CD4-positive, alpha-beta T cell treated with Interleukin-12 subunit alpha and Interleukin-12 subunit beta, for 1 hour (primary cell): ENCODE results near the gene CAMK2G.
"Not testable (repeated sequence)": the region's sequence is repeated elsewhere in the genome, so short reads cannot be mapped to it uniquely, and the experiment has no call there.

Experiments
- DNase-seq: peaks from one replicate; pipeline ENCODE4 v3.0.0-alpha.2; 2020

Gene CAMK2G

DNA sequence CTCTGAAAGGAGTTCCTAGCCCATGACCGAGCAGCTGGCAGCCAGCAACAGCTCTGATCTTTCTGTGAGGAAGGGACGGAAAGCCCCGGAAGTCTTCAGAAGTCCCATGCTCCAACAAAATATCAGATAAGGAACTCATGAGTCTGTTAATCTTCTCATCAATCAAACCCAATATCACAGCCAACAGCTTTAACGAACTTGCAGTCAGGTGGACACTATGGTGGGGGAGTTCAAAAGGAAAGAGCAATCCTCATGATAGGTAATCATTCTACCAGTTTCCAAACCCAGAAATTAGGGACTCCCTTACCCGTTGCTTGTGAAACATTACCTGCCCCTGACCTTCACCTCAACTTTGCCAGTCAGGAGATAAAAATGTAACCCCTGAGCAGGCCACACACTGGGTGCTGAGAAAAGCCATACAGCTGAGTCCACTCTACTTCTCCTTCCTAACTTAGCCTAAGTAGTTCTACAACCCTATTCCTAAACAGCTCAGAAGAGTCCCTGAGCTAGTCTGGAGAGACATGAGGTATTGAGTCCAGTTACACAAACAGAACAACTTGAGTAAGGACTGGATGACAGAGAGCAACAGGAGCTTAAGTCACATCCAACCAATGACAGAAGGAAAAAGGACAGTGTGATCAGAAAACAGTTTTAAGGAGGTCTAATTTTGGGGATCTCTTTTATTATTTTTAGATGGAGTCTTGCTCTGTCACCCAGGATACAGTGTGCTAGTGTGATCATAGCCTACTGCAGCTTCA lies 65.1 kb downstream of the CAMK2G start:
- DNase-seq = no peak

DNA sequence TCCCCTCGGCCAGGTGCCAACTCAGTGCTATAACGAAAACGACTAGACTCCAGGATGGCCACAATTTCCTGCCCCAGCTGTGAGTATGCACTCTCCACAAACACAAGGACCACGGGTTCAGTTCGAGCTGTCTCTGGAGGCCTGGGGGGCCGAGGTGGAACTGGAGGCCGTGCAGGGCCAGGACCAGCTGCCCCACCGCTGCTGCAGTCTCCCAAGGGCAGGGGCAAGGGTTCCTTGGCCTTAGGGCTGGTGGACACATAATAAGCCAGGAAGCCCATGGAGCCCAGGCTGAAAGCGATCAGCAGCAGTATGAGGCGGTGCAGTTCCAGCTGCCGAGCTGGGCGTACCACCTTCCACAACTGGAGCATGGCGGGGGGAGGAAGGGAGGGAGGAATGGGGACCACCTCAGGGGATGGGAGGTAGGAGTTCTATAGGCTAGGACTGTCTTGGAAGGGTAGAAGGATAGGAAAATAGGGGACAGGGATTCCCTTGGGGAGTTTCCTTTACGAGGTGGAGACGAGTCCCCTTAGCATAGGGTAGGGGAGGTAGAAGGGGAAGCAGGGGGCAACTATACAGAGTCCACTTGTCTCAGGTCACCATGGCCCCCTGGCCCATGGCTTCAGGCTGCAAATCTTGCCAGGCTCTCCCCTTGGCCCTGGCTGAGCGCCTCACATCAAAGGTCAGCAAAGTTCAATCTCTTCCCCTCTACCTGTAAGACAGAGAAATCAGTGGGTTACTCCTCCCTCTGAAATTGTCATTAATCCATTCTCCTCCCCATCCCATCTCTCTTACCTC lies 66.1 kb downstream of the CAMK2G start:
- DNase-seq = no peak

DNA sequence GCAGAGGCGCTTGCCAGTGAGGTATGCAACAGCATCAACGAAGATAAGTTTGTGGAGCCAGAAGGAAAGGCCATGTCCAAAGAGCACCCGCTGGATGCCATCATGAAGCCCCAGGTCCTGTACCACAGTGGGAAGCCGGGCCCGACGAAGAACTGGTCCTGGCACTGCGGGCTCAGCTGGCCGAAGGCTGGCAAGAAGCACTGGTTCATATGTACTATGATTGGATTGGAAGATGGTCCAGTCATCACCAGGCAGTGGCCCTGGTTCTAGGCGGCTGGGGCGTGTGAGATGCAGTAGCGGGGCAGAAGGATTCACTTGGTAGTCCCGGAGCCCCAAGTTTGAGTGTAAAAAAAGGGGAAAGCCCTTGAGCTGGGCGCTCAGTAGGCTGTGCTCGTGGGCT lies 66.9 kb downstream of the CAMK2G start:
- no peak for DNase-seq

- no peak for DNase-seq
These were observed 68.0 kb downstream of the CAMK2G start for GRCh38 chr10:73806176-73806950.

DNA sequence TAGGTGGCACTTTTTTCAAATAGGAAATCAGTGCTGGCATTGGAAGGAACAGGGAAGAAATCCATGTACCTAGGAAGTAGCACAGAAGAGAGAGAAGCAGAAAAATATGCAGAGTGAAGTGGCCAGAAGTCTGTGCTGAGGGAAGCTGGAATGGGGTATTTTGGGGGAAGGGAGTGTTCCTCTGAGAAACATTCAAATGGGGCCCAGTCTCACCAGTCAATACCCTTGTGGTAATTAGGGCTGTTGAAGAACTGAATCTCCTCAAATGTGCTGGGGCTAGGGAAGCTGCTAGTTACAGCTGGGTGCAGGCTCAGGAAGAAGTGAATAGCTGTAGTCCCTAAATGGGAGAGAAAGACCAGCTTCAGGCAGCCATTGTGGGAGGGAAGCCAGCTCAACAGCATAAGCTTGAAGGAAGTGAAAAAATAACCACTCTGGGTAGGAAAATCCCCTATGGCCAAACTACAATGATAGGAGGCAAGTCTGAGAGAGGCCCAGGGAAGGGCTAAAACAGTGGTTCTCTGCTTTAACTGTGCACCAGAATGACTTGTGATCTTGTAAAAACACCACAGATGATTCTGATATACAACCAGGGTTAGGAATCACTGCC lies 70.6 kb downstream of the CAMK2G start:
- no peak for DNase-seq

DNA sequence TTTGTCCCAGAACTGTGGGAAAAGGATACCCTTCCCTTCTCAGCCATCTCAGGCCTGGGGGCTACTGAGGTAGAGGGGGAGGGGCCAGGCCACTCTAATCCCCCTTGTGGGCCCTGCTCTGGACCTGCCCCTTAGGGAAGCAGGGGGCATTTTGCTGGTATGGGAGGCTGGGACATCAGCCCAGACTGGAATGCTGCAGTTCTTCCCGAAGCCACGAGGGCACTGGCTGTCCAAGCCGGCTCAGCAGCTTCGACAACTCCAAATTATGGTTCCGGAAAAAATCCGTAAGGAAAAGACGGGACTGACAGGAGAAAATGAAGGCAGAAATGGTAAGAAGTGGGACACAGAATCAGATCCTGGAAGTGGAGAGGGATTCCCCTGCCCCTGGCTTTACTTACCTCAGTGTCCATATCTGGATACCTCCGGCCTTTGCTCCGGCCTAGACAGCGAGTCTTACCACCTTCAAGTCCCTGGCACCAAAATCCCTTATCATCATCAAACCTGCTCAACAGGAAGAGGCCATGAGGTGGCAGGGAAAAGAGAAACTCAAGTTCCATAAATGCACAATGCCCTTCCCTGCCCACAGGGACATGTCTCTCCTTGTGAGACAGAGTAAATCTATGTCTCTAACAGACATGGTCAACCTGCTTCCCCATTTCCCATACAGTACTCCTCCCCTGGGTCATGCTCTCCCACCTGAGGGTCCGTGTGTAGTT lies 71.9 kb downstream of the CAMK2G start:
- DNase-seq = no peak

- DNase-seq = no peak
These were observed 73.1 kb downstream of the CAMK2G start for GRCh38 chr10:73801253-73801590.

- DNase-seq = no peak
These were observed 73.6 kb downstream of the CAMK2G start for GRCh38 chr10:73800560-73801252.

DNA sequence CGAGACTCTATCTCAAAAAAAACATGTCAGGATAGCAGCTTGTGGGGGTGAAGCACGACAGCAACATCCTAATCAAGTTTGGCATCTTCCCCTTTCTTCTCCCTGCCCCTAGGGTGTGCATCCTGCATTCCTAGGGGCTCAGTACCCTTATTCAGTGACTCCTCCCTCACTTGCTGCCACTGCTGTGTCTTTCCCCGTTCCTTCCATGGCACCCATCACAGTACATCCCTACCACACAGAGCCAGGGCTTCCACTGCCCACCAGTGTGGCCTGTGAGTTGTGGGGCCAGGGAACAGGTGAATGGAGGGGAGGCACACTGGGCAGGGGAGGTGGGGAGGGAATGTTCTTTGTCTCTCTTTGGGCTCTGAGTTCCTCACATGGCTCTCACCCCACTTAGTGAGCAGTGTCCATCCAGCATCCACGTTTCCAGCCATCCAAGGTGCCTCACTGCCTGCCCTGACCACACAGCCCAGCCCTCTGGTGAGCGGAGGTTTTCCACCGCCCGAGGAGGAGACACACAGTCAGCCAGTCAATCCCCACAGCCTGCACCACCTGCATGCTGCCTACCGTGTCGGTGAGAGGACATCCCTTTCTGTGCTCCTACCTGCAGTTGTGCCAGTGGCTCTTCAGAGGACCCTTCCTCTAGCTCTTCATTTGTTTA lies 74.3 kb downstream of the CAMK2G start:
- DNase-seq = no peak

DNA sequence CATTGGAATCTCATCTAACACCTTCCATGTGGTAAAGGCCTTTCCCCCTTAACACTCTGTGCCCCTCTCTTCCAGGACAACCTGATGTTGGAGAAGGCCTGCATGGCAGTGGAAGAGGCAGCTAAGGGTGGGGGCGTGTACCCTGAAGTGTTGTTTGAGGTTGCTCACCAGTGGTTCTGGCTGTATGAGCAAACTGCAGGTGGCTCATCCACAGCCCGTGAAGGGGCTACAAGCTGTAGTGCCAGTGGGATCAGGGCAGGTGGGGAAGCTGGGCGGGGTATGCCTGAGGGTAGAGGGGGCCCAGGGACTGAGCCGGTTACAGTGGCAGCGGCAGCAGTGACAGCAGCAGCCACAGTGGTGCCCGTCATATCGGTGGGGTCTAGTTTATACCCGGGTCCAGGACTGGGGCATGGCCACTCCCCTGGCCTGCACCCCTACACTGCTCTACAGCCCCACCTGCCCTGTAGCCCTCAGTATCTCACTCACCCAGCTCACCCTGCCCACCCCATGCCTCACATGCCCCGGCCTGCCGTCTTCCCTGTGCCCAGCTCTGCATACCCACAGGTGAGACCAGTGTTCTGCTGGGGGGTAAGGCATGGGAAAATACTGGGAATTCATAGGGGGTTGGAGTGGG lies 75.3 kb downstream of the CAMK2G start:
- no peak for DNase-seq

GRCh38 chr10:73798087-73798486 lies 76.3 kb downstream of the CAMK2G start:
- DNase-seq = no peak

DNA sequence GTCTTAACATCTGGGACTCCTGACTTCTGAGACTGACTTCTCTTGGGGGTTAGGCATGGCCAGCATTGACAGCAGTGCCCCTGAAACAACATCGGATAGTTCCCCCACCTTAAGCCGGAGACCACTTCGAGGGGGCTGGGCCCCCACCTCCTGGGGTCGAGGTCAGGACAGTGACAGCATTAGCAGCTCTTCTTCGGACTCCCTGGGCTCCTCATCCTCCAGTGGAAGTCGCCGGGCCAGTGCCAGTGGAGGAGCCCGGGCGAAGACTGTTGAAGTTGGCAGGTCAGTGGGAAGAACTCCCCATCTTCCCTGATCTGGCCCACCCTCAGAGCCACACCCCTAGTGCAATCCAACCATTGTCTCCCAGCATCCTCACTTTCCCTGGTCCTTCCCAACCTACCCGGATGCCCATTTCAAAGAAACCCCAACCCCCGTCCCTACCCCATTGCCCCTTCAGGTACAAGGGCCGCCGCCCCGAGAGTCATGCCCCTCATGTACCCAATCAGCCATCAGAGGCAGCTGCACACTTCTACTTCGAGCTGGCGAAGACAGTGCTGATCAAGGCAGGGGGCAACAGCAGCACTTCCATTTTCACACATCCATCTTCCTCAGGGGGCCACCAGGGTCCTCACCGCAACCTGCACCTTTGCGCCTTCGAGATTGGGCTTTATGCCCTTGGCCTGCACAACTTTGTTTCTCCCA lies 76.9 kb downstream of the CAMK2G start:
- no peak for DNase-seq

- DNase-seq = no peak
These were observed 77.6 kb downstream of the CAMK2G start for GRCh38 chr10:73796766-73797165.

DNA sequence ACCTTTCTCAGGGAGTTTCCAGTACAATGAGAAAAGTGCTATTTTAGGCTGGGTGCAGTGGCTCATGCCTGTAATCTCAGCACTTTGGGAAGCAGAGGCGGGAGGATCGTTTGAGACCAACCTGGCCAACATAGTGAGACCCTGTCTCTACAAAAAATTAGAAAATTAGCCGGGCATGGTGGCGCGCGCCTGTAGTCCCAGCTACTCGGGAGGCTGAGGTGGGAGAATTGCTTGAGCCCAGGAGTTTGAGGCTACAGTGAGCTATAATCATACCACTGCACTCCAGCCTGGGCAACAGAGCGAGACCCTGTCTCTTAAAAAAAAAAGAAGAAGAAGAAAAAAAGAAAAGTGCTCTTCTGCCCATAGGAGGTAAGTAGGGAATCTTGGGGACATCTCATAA lies 78.3 kb downstream of the CAMK2G start:
- not testable (repeated sequence) for DNase-seq

GRCh38 chr10:73795491-73795890 lies 78.9 kb downstream of the CAMK2G start:
- DNase-seq = not testable (repeated sequence)

DNA sequence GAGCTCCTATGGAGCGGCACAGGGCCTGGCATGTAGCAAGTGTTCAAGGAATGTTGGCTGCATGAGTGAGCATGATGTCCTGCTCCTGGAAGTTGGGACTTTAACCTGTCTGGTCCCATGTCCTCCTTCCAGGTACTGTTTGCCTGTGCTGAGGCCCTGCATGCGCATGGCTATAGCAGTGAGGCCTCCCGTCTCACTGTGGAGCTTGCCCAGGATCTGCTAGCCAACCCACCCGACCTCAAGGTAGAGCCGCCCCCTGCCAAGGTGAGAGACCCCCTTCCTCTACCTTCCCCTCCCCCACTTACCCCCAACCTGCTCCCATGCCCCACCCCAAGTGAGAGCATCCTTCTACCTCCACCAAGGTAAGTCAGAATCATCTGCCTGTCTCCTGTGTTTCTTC lies 80.9 kb downstream of the CAMK2G start:
- DNase-seq = no peak

- DNase-seq = no peak
These were observed 82.4 kb downstream of the CAMK2G start for GRCh38 chr10:73791871-73792400.

DNA sequence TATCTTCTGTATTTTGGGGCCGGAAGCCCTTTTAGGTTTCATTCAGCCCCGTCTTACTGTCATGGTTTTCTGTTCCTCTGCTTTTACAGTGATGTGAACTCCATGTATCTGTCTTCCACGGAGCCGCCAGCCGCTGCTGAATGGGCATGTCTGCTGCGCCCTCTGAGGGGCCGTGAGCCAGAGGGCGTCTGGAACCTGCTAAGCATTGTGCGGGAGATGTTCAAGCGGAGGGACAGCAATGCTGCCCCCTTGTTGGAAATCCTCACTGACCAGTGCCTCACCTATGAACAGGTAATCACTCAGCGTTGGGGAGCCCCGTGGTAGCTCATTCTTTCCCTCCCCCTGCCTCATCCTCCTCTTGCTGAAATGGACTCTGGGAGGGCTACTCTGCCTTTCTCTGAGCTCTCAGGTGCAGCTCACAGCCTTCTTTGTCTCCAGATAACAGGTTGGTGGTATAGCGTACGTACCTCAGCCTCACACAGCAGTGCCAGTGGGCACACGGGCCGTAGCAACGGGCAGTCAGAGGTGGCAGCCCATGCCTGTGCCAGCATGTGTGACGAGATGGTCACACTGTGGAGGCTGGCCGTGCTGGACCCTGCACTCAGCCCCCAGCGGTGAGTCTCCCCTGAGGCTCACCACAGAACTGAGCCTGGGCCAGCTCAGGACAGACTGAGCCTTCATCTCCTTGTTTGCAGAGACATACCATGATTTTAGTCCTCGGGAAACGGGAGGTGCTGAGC lies 83.3 kb downstream of the CAMK2G start:
- no peak for DNase-seq

GRCh38 chr10:73789659-73790055 lies 84.7 kb downstream of the CAMK2G start:
- DNase-seq = no peak
